CD4-positive, CD25-positive, alpha-beta regulatory T cell (primary cell): Measurements from ENCODE around the gene ANKRD44. TPM values are rescaled to one million over a fixed set of nuclear protein-coding genes. Genes with fewer than 3 reads are reported as not detected.

Experiments used
- ATAC-seq, 2 donors: fragments of 150-1000 bp; cut with Tn5 transposase; one replicate each; pipeline ENCODE4 v1.10.0; 2021; ENCODE audit warnings: low read depth in 2 of 2, moderate number of reproducible peaks in 2 of 2, moderate library complexity in 1 of 2
- DNase-seq, 3 donors: peaks; one replicate each; pipeline versions ENCODE4 v3.0.0 to v3.0.0-alpha.2; 2012 to 2022; ENCODE audit warnings: mixed read lengths in 1 of 3
- H3K27ac ChIP-seq: one replicate; pipeline ENCODE4 v1.7.0; 2013; ENCODE audit warnings: mild to moderate bottlenecking, low read length; ENCODE audit not compliant: insufficient read depth, poor library complexity, severe bottlenecking
- H3K27me3 ChIP-seq: one replicate; pipeline ENCODE4 v1.7.0; 2013; ENCODE audit warnings: low read length; ENCODE audit not compliant: control insufficient read depth, insufficient read depth
- H3K36me3 ChIP-seq: one replicate; pipeline ENCODE4 v1.7.0; 2013; ENCODE audit warnings: mild to moderate bottlenecking, low read length, moderate library complexity; ENCODE audit not compliant: control insufficient read depth, insufficient read depth
- H3K4me1 ChIP-seq: 2 replicates; pipeline ENCODE4 v1.7.0; 2013; ENCODE audit warnings: mild to moderate bottlenecking, low read length; ENCODE audit not compliant: insufficient read depth, control insufficient read depth, poor library complexity, severe bottlenecking
- H3K4me3 ChIP-seq: one replicate; pipeline ENCODE4 v1.7.0; 2013; ENCODE audit warnings: low read depth, mild to moderate bottlenecking, low read length, moderate library complexity
- H3K9me3 ChIP-seq, 2 experiments: 1 replicate in 1 of 2; 2 replicates in 1 of 2; pipeline ENCODE4 v1.7.0; 2013; ENCODE audit warnings: low read length in 2 of 2, mild to moderate bottlenecking in 1 of 2, moderate library complexity in 1 of 2; ENCODE audit not compliant: control insufficient read depth in 2 of 2
- H3K27ac Mint-ChIP-seq, 3 donors: one replicate each; pipeline ENCODE4 v1.8.0; 2020 to 2022; ENCODE audit warnings: mild to moderate bottlenecking in 3 of 3, mixed read lengths in 3 of 3, moderate library complexity in 2 of 3
- H3K27me3 Mint-ChIP-seq: one replicate; pipeline ENCODE4 v1.8.0; 2022; ENCODE audit warnings: mild to moderate bottlenecking, mixed read lengths
- H3K36me3 Mint-ChIP-seq: one replicate; pipeline ENCODE4 v1.8.0; 2020; ENCODE audit warnings: mixed read lengths
- H3K4me1 Mint-ChIP-seq, 4 donors: one replicate each; pipeline ENCODE4 v1.8.0; 2020 to 2022; ENCODE audit warnings: mixed read lengths in 4 of 4, mild to moderate bottlenecking in 1 of 4
- H3K4me3 Mint-ChIP-seq, 4 donors: one replicate each; pipeline ENCODE4 v1.8.0; 2020 to 2022; ENCODE audit warnings: mild to moderate bottlenecking in 4 of 4, mixed read lengths in 4 of 4, moderate library complexity in 3 of 4
- H3K9me3 Mint-ChIP-seq, 7 donors: one replicate each; pipeline ENCODE4 v1.8.0; 2020 to 2022; ENCODE audit warnings: mixed read lengths in 7 of 7, mild to moderate bottlenecking in 3 of 7, moderate library complexity in 2 of 7
- polyA plus RNA-seq, 4 donors: library from polyadenylated mRNA; unstranded; fragments of 300-500 nt; fragmentation: Illumina TruSeq; gene quantifications; one replicate each; pipeline ENCODE4 v1.2.3, GENCODE V29; 2021
- total RNA-seq: library from RNA; stranded (reverse); gene quantifications from one replicate; pipeline ENCODE4 v1.2.3, GENCODE V29; 2022

ANKRD44 gene
- total and polyA plus RNA-seq, 5 donors from 2014 or later: 69.6 to 301 (median 85.0) TPM

GRCh38 chr2:197079832-197080555, 230.6 kb downstream of the ANKRD44 start:
- H3K27me3 Mint-ChIP-seq: no peaks in the 10 kb centered on the region
- peak overlapping the region in 2 of 3 donors; percentile 4 to 35 for H3K27ac Mint-ChIP-seq
- peaks cover 98% of the 10 kb centered on the region for H3K36me3 ChIP-seq

GRCh38 chr2:197079414-197079813, 231.2 kb downstream of the ANKRD44 start:
- Mint-ChIP-seq H3K27ac (peak overlapping the region in 2 of 3 donors; percentile 4 to 83), H3K4me1 (peaks cover 8 to 17% (median 15%) of the 10 kb centered on the region in 4 donors), H3K27me3 (no peaks in the 10 kb centered on the region), H3K36me3 (peaks cover 86% of the 10 kb centered on the region), H3K4me3 (no peak overlapping the region), H3K9me3 (peaks cover 0 to 13% (median 2%) of the 10 kb centered on the region in 7 donors)
- peaks cover 98% of the 10 kb centered on the region for H3K36me3 ChIP-seq
- ATAC-seq (no peak), DNase-seq (no peak)
- H3K9me3 ChIP-seq: no peaks in the 10 kb centered on the region
- no peak overlapping the region for H3K27ac ChIP-seq
- H3K27me3 ChIP-seq: no peaks in the 10 kb centered on the region
- no peaks in the 10 kb centered on the region for H3K4me1 ChIP-seq
- H3K4me3 ChIP-seq: no peak overlapping the region

More at GRCh38 chr2:197079832-197080555, 230.6 kb downstream of the ANKRD44 start:
- ATAC-seq (no peak), DNase-seq (no peak)
- Mint-ChIP-seq H3K4me3 (no peak overlapping the region), H3K36me3 (peaks cover 82% of the 10 kb centered on the region), H3K4me1 (peaks cover 4 to 16% (median 12%) of the 10 kb centered on the region in 4 donors), H3K9me3 (peaks cover 0 to 13% (median 2%) of the 10 kb centered on the region in 7 donors)
- no peaks in the 10 kb centered on the region for H3K27me3 ChIP-seq
- no peak overlapping the region for H3K27ac ChIP-seq
- no peak overlapping the region for H3K4me3 ChIP-seq
- no peaks in the 10 kb centered on the region for H3K4me1 ChIP-seq
- H3K9me3 ChIP-seq: no peaks in the 10 kb centered on the region

- H3K4me1 ChIP-seq: peaks cover 1% of the 10 kb centered on the region
- no peak for ATAC-seq
- no peaks in the 10 kb centered on the region for H3K27me3 ChIP-seq
- DNase-seq: no peak
- no peaks in the 10 kb centered on the region for H3K9me3 ChIP-seq
- H3K27ac Mint-ChIP-seq: peak overlapping the region in 2 of 3 donors; percentile 31 to 45
- no peak overlapping the region for H3K4me3 Mint-ChIP-seq
- H3K27ac ChIP-seq: no peak overlapping the region
- H3K27me3 Mint-ChIP-seq: no peaks in the 10 kb centered on the region
- peaks cover 93% of the 10 kb centered on the region for H3K36me3 ChIP-seq
- H3K4me1 Mint-ChIP-seq: peaks cover 15 to 21% (median 19%) of the 10 kb centered on the region in 4 donors
- peaks cover 0 to 13% (median 2%) of the 10 kb centered on the region in 7 donors for H3K9me3 Mint-ChIP-seq
- no peak overlapping the region for H3K4me3 ChIP-seq
- peaks cover 86% of the 10 kb centered on the region for H3K36me3 Mint-ChIP-seq
These were observed 232.0 kb downstream of the ANKRD44 start for GRCh38 chr2:197078535-197078934.

GRCh38 chr2:197077336-197077735, 233.2 kb downstream of the ANKRD44 start:
- H3K27ac Mint-ChIP-seq: peak overlapping the region in 2 of 3 donors; percentile 20 to 28
- H3K4me1 Mint-ChIP-seq: peaks cover 21 to 31% (median 29%) of the 10 kb centered on the region in 4 donors
- no peaks in the 10 kb centered on the region for H3K9me3 ChIP-seq
- H3K4me3 ChIP-seq: no peak overlapping the region
- peaks cover 92% of the 10 kb centered on the region for H3K36me3 ChIP-seq
- ATAC-seq: no peak
- no peak overlapping the region for H3K4me3 Mint-ChIP-seq
- H3K4me1 ChIP-seq: peaks cover 10% of the 10 kb centered on the region
- H3K36me3 Mint-ChIP-seq: peaks cover 86% of the 10 kb centered on the region
- H3K27ac ChIP-seq: no peak overlapping the region
- peaks cover 0 to 13% (median 2%) of the 10 kb centered on the region in 7 donors for H3K9me3 Mint-ChIP-seq
- DNase-seq: no peak
- H3K27me3 ChIP-seq: no peaks in the 10 kb centered on the region
- H3K27me3 Mint-ChIP-seq: no peaks in the 10 kb centered on the region

GRCh38 chr2:197076652-197077051, 233.9 kb downstream of the ANKRD44 start:
- Histone ChIP-seq H3K4me1 (peaks cover 17% of the 10 kb centered on the region), H3K36me3 (peaks cover 92% of the 10 kb centered on the region), H3K9me3 (no peaks in the 10 kb centered on the region), H3K27me3 (no peaks in the 10 kb centered on the region), H3K27ac (no peak overlapping the region), H3K4me3 (no peak overlapping the region)
- DNase-seq (no peak), ATAC-seq (no peak)
- Mint-ChIP-seq H3K27me3 (no peaks in the 10 kb centered on the region), H3K27ac (peak overlapping the region in 1 of 3 donors; percentile 32), H3K4me3 (peak overlapping the region in 1 of 4 donors; percentile 79), H3K36me3 (peaks cover 86% of the 10 kb centered on the region), H3K9me3 (peaks cover 0 to 13% (median 2%) of the 10 kb centered on the region in 7 donors), H3K4me1 (peaks cover 25 to 37% (median 32%) of the 10 kb centered on the region in 4 donors)

- peak in 1 of 3 donors; percentile 39 for DNase-seq
- Mint-ChIP-seq H3K27ac (peak overlapping the region in 2 of 3 donors; percentile 78 to 79), H3K4me1 (peaks cover 33 to 45% (median 40%) of the 10 kb centered on the region in 4 donors), H3K9me3 (peaks cover 0 to 13% (median 2%) of the 10 kb centered on the region in 7 donors), H3K4me3 (no peak overlapping the region), H3K27me3 (no peaks in the 10 kb centered on the region), H3K36me3 (peaks cover 86% of the 10 kb centered on the region)
- no peaks in the 10 kb centered on the region for H3K27me3 ChIP-seq
- H3K9me3 ChIP-seq: no peaks in the 10 kb centered on the region
- H3K36me3 ChIP-seq: peaks cover 86% of the 10 kb centered on the region
- ATAC-seq: no peak
- H3K4me1 ChIP-seq: peaks cover 18% of the 10 kb centered on the region
- H3K4me3 ChIP-seq: no peak overlapping the region
- H3K27ac ChIP-seq: no peak overlapping the region
These were observed 234.7 kb downstream of the ANKRD44 start for GRCh38 chr2:197075754-197076337.

GRCh38 chr2:197075281-197075680, 235.3 kb downstream of the ANKRD44 start:
- peaks cover 86% of the 10 kb centered on the region for H3K36me3 Mint-ChIP-seq
- H3K4me3 Mint-ChIP-seq: no peak overlapping the region
- H3K27ac Mint-ChIP-seq: peak overlapping the region in 1 of 3 donors; percentile 78
- Histone ChIP-seq H3K9me3 (no peaks in the 10 kb centered on the region), H3K27me3 (no peaks in the 10 kb centered on the region), H3K4me1 (peaks cover 18% of the 10 kb centered on the region), H3K27ac (no peak overlapping the region), H3K36me3 (peaks cover 80% of the 10 kb centered on the region), H3K4me3 (no peak overlapping the region)
- H3K9me3 Mint-ChIP-seq: peaks cover 0 to 15% (median 2%) of the 10 kb centered on the region in 7 donors
- peaks cover 38 to 49% (median 44%) of the 10 kb centered on the region in 4 donors for H3K4me1 Mint-ChIP-seq
- H3K27me3 Mint-ChIP-seq: no peaks in the 10 kb centered on the region
- ATAC-seq: no peak
- DNase-seq: no peak
